OCI-LY1 (cell line): Measurements from ENCODE around the gene GRB7.

Experiments
- H2AFZ ChIP-seq: fragments of 200-600 bp; sonication (generic), shearing (Covaris generic); 2 replicates; pipeline ENCODE4 v1.6.0; 2014; ENCODE audit warnings: antibody characterized with exemption, mild to moderate bottlenecking, low read length
- H3F3A ChIP-seq: fragments of 200-600 bp; sonication (generic), shearing (Covaris generic); 2 replicates; pipeline ENCODE4 v1.6.0; 2014; ENCODE audit warnings: mild to moderate bottlenecking, antibody characterized with exemption, low read length, moderate library complexity; ENCODE audit not compliant: insufficient read depth
- H3K27ac ChIP-seq: fragments of 200-600 bp; sonication (generic); 2 replicates; pipeline ENCODE4 v1.5.1; 2014; ENCODE audit warnings: low read length, mixed run types, mild to moderate bottlenecking, low read depth; ENCODE audit not compliant: poor library complexity, severe bottlenecking
- H3K27me3 ChIP-seq: fragments of 200-600 bp; sonication (generic); 2 replicates; pipeline ENCODE4 v1.6.0; 2014; ENCODE audit warnings: antibody characterized with exemption, mild to moderate bottlenecking, low read length, moderate library complexity; ENCODE audit not compliant: insufficient read depth
- H3K36me3 ChIP-seq: fragments of 200-600 bp; sonication (generic); 2 replicates; pipeline ENCODE4 v1.6.1; 2014; ENCODE audit warnings: mild to moderate bottlenecking, antibody characterized with exemption, low read length, moderate library complexity, mixed read lengths; ENCODE audit not compliant: insufficient read depth
- H3K4me1 ChIP-seq: fragments of 200-600 bp; sonication (generic); 2 replicates; pipeline ENCODE4 v1.5.1; 2014; ENCODE audit warnings: mild to moderate bottlenecking, low read length, moderate library complexity; ENCODE audit not compliant: insufficient read depth, severe bottlenecking
- H3K4me2 ChIP-seq: fragments of 200-600 bp; sonication (generic), shearing (Covaris generic); 2 replicates; pipeline ENCODE4 v1.6.1; 2014; ENCODE audit warnings: low read length
- H3K4me3 ChIP-seq: fragments of 200-600 bp; sonication (generic); 2 replicates; pipeline ENCODE4 v1.5.1; 2014; ENCODE audit warnings: low read length, low read depth, mild to moderate bottlenecking, mixed read lengths; ENCODE audit not compliant: poor library complexity, severe bottlenecking
- H3K79me2 ChIP-seq: fragments of 200-600 bp; shearing (Covaris generic); 2 replicates; pipeline ENCODE4 v1.6.1; 2016; ENCODE audit warnings: mixed run types, low read length, mixed read lengths; ENCODE audit not compliant: insufficient read depth
- H3K9ac ChIP-seq: fragments of 200-600 bp; sonication (generic), shearing (Covaris generic); 2 replicates; pipeline ENCODE4 v1.6.1; 2014; ENCODE audit warnings: mild to moderate bottlenecking, low read length, mixed read lengths
- H3K9me2 ChIP-seq: fragments of 200-600 bp; sonication (generic), shearing (Covaris generic); 2 replicates; pipeline ENCODE4 v1.6.1; 2014; ENCODE audit warnings: low read depth, mild to moderate bottlenecking, low read length, mixed read lengths
- H3K9me3 ChIP-seq: fragments of 200-600 bp; shearing (Covaris generic); 2 replicates; pipeline ENCODE4 v1.6.1; 2014; ENCODE audit warnings: low read length, mixed read lengths
- H4K20me1 ChIP-seq: fragments of 200-600 bp; sonication (generic), shearing (Covaris generic); 2 replicates; pipeline ENCODE4 v1.6.0; 2016; ENCODE audit warnings: mild to moderate bottlenecking, low read length; ENCODE audit not compliant: insufficient read depth
- CTCF ChIP-seq: fragments of 200-600 bp; sonication (generic), shearing (Covaris generic); IDR thresholded peaks from 2 replicates; pipeline ENCODE4 v1.5.1; 2017; ENCODE audit warnings: mild to moderate bottlenecking, antibody characterized with exemption, low read length, moderate library complexity, mixed read lengths
- EZH2 ChIP-seq: fragments of 200-600 bp; sonication (generic), shearing (Covaris generic); IDR thresholded peaks from 2 replicates; pipeline ENCODE4 v1.8.0; 2017; ENCODE audit warnings: borderline replicate concordance, mixed run types, mild to moderate bottlenecking, antibody characterized with exemption, low read length, moderate library complexity, mixed read lengths

GRB7 gene

GRCh38 chr17:39711851-39712250, 25.9 kb upstream of the GRB7 start:
- H4K20me1 ChIP-seq = no peaks in the 10 kb centered on the region
- no peaks in the 10 kb centered on the region for H3K79me2 ChIP-seq
- no peaks in the 10 kb centered on the region for H3K9me2 ChIP-seq
- H2AFZ ChIP-seq = no peak overlapping the region
- no peak for TF ChIP-seq EZH2
- TF ChIP-seq CTCF = no peak
- no peak overlapping the region for H3K4me3 ChIP-seq
- H3K4me1 ChIP-seq = no peaks in the 10 kb centered on the region
- H3K36me3 ChIP-seq = no peaks in the 10 kb centered on the region
- no peaks in the 10 kb centered on the region for H3F3A ChIP-seq
- no peak overlapping the region for H3K27ac ChIP-seq
- H3K9ac ChIP-seq = no peak overlapping the region
- H3K27me3 ChIP-seq = no peaks in the 10 kb centered on the region
- no peaks in the 10 kb centered on the region for H3K9me3 ChIP-seq
- H3K4me2 ChIP-seq = no peak overlapping the region

GRCh38 chr17:39714234-39714633, 23.5 kb upstream of the GRB7 start:
- H3K4me2 ChIP-seq = no peak overlapping the region
- H3K27ac ChIP-seq = no peak overlapping the region
- H3K36me3 ChIP-seq = no peaks in the 10 kb centered on the region
- TF ChIP-seq EZH2 (no peak), CTCF (no peak)
- no peaks in the 10 kb centered on the region for H3K4me1 ChIP-seq
- H3K4me3 ChIP-seq = no peak overlapping the region
- no peaks in the 10 kb centered on the region for H3K9me3 ChIP-seq
- no peak overlapping the region for H3K9ac ChIP-seq
- H4K20me1 ChIP-seq = no peaks in the 10 kb centered on the region
- no peak overlapping the region for H2AFZ ChIP-seq
- H3K27me3 ChIP-seq = no peaks in the 10 kb centered on the region
- no peaks in the 10 kb centered on the region for H3F3A ChIP-seq
- H3K9me2 ChIP-seq = no peaks in the 10 kb centered on the region
- no peaks in the 10 kb centered on the region for H3K79me2 ChIP-seq

- H3F3A ChIP-seq = no peaks in the 10 kb centered on the region
- no peak overlapping the region for H3K27ac ChIP-seq
- no peaks in the 10 kb centered on the region for H3K9me3 ChIP-seq
- H3K4me2 ChIP-seq = no peak overlapping the region
- H3K27me3 ChIP-seq = no peaks in the 10 kb centered on the region
- no peaks in the 10 kb centered on the region for H3K9me2 ChIP-seq
- no peaks in the 10 kb centered on the region for H3K4me1 ChIP-seq
- H3K36me3 ChIP-seq = no peaks in the 10 kb centered on the region
- no peak overlapping the region for H3K4me3 ChIP-seq
- no peak overlapping the region for H3K9ac ChIP-seq
- no peak overlapping the region for H2AFZ ChIP-seq
- H4K20me1 ChIP-seq = no peaks in the 10 kb centered on the region
- TF ChIP-seq EZH2 (no peak), CTCF (no peak)
- no peaks in the 10 kb centered on the region for H3K79me2 ChIP-seq
Measured at GRCh38 chr17:39715375-39716072, 22.2 kb upstream of the GRB7 start.
